SK-N-SH (cell line): ENCODE measurements around the gene OR2M5. TPM values are rescaled to one million over a fixed set of nuclear protein-coding genes. Genes with fewer than 3 reads are reported as not detected.

Experiments
- CTCF ChIA-PET: fragments of 300-600, 350-600 bp; formaldehyde crosslinking; extraction: SDS; loops from one replicate; lab custom pipeline; 2021; lab: Yijun Ruan, JAX
- POLR2A ChIA-PET: fragments of 350-600 bp; sonication (Branson Sonifier 250); formaldehyde crosslinking; extraction: SDS; loops from one replicate; lab custom pipeline; 2020; ENCODE audit warnings: antibody characterized with exemption, inconsistent platforms; lab: Yijun Ruan, JAX
- DNase-seq: peaks from one replicate; pipeline ENCODE4 v3.0.0; 2012
- H2AFZ ChIP-seq: fragments of 200-600 bp; sonication (generic); 2 replicates; pipeline ENCODE4 v1.8.1; 2016; ENCODE audit warnings: antibody characterized with exemption, mild to moderate bottlenecking, low read depth
- H3F3A ChIP-seq: fragments of 200-600 bp; sonication (generic); replicated peaks from 2 replicates; pipeline ENCODE3; 2016; ENCODE audit warnings: antibody characterized with exemption, mild to moderate bottlenecking; ENCODE audit not compliant: insufficient read depth
- H3K27ac ChIP-seq, 2 experiments: fragments of 200-500 bp in 1 of 2; fragments of 200-600 bp in 1 of 2; sonication (Bioruptor generic) in 1 of 2; sonication (generic), shearing (Covaris generic) in 1 of 2; 2 replicates each; pipeline versions ENCODE4 v1.5.1 to v1.6.1; 2014 to 2016; ENCODE audit warnings: low read depth in 2 of 2, inconsistent platforms in 1 of 2, low read length in 1 of 2, mild to moderate bottlenecking in 1 of 2, mixed read lengths in 1 of 2
- H3K27me3 ChIP-seq: fragments of 200-600 bp; sonication (generic), shearing (Covaris generic); 2 replicates; pipeline ENCODE4 v1.6.1; 2016; ENCODE audit warnings: mixed run types; ENCODE audit not compliant: insufficient read depth
- H3K36me3 ChIP-seq, 2 experiments: fragments of 200-500 bp in 1 of 2; fragments of 200-600 bp in 1 of 2; sonication (Bioruptor generic) in 1 of 2; sonication (generic) in 1 of 2; replicated peaks in 1 of 2; 2 replicates each; pipeline versions ENCODE3 to v1.5.1; 2014 to 2016; ENCODE audit warnings: low read length in 1 of 2, mild to moderate bottlenecking in 1 of 2; ENCODE audit not compliant: insufficient read depth in 2 of 2, control insufficient read depth in 1 of 2
- H3K4me1 ChIP-seq, 2 experiments: fragments of 200-500 bp in 1 of 2; fragments of 200-600 bp in 1 of 2; sonication (Bioruptor generic) in 1 of 2; sonication (generic), shearing (Covaris generic) in 1 of 2; 2 replicates each; pipeline versions ENCODE4 v1.5.1 to v1.6.1; 2014 to 2016; ENCODE audit warnings: low read depth in 1 of 2, low read length in 1 of 2, mixed run types in 1 of 2; ENCODE audit not compliant: insufficient read depth in 2 of 2, control insufficient read depth in 1 of 2
- H3K4me2 ChIP-seq: fragments of 200-600 bp; sonication (generic), shearing (Covaris generic); 2 replicates; pipeline ENCODE4 v1.6.1; 2017; ENCODE audit warnings: mixed run types
- H3K4me3 ChIP-seq, 2 experiments: fragments of 200-500 bp in 1 of 2; fragments of 200-600 bp in 1 of 2; sonication (Bioruptor generic) in 1 of 2; sonication (generic), shearing (Covaris generic) in 1 of 2; 2 replicates each; pipeline versions ENCODE4 v1.5.1 to v1.8.1; 2014 to 2016; ENCODE audit warnings: low read depth in 2 of 2, inconsistent platforms in 1 of 2, low read length in 1 of 2, mild to moderate bottlenecking in 1 of 2, mixed read lengths in 1 of 2, moderate library complexity in 1 of 2
- H3K79me2 ChIP-seq: fragments of 200-600 bp; sonication (generic); 2 replicates; pipeline ENCODE4 v1.8.1; 2017; ENCODE audit warnings: mild to moderate bottlenecking; ENCODE audit not compliant: insufficient read depth
- H3K9ac ChIP-seq: fragments of 200-600 bp; sonication (generic); 2 replicates; pipeline ENCODE4 v1.6.1; 2017; ENCODE audit warnings: mixed run types
- H3K9me2 ChIP-seq: fragments of 200-600 bp; sonication (generic); 2 replicates; pipeline ENCODE4 v1.6.1; 2017; ENCODE audit warnings: mixed run types
- H3K9me3 ChIP-seq: fragments of 200-600 bp; sonication (generic); 2 replicates; pipeline ENCODE4 v1.6.1; 2017; ENCODE audit warnings: mixed run types, mild to moderate bottlenecking, moderate library complexity
- H4K20me1 ChIP-seq: fragments of 200-600 bp; sonication (generic); 2 replicates; pipeline ENCODE4 v1.6.1; 2017; ENCODE audit warnings: mild to moderate bottlenecking, mixed run types; ENCODE audit not compliant: insufficient read depth
- ELF1 ChIP-seq: IDR thresholded peaks from 2 replicates; pipeline ENCODE4 v1.4.0; 2012
- EP300 ChIP-seq, 2 experiments: IDR thresholded peaks; 2 replicates each; pipeline versions ENCODE4 v1.4.0 to v1.6.1; 2012; ENCODE audit warnings: borderline replicate concordance in 1 of 2, low read depth in 1 of 2, low read length in 1 of 2
- FOSL2 ChIP-seq: IDR thresholded peaks from 2 replicates; pipeline ENCODE4 v1.4.0; 2012; ENCODE audit warnings: low read depth, mild to moderate bottlenecking, moderate library complexity, borderline replicate concordance
- FOXJ3 ChIP-seq: sonication (generic); formaldehyde crosslinking; IDR thresholded peaks from 2 replicates; pipeline ENCODE4 v1.5.1; 2020; ENCODE audit warnings: mild to moderate bottlenecking, missing genetic modification reagents
- GABPA ChIP-seq: IDR thresholded peaks from 2 replicates; pipeline ENCODE4 v1.4.0; 2012; ENCODE audit warnings: low read depth, mild to moderate bottlenecking
- IRF3 ChIP-seq: fragments of 150-350 bp; IDR thresholded peaks from 2 replicates; pipeline ENCODE4 v1.6.1; 2016; ENCODE audit warnings: mild to moderate bottlenecking, low read depth, low read length
- JUND ChIP-seq: IDR thresholded peaks from 2 replicates; pipeline ENCODE4 v1.4.0; 2012
- MEF2A ChIP-seq: IDR thresholded peaks from 2 replicates; pipeline ENCODE4 v1.4.0; 2012; ENCODE audit warnings: low read depth, borderline replicate concordance
- NFIC ChIP-seq: IDR thresholded peaks from 2 replicates; pipeline ENCODE4 v1.4.0; 2012; ENCODE audit warnings: borderline replicate concordance
- NRF1 ChIP-seq: IDR thresholded peaks from 2 replicates; pipeline ENCODE4 v1.6.1; 2012; ENCODE audit warnings: low read depth, mild to moderate bottlenecking, low read length
- POLR2AphosphoS5 ChIP-seq: IDR thresholded peaks from 2 replicates; pipeline ENCODE4 v1.6.1; 2012; ENCODE audit warnings: low read depth, low read length
- REST ChIP-seq: IDR thresholded peaks from 2 replicates; pipeline ENCODE4 v1.6.1; 2012; ENCODE audit warnings: mild to moderate bottlenecking, low read depth, low read length, moderate library complexity
- SIN3A ChIP-seq: IDR thresholded peaks from 2 replicates; pipeline ENCODE4 v1.6.1; 2012; ENCODE audit warnings: low read depth, mild to moderate bottlenecking, low read length, moderate library complexity, borderline replicate concordance
- YY1 ChIP-seq: IDR thresholded peaks from 2 replicates; pipeline ENCODE4 v1.4.0; 2012; ENCODE audit warnings: low read depth, mild to moderate bottlenecking
- WGBS: methylation state at CpG from one replicate; pipeline ENCODE4 v1.1.6; 2017; ENCODE audit warnings: low lambda C conversion rate; 5-methylcytosine and 5-hydroxymethylcytosine counted together
- polyA plus RNA-seq, 3 experiments: library from polyadenylated mRNA; depleted of rRNA; stranded (reverse); fragments of >200 nt; gene quantifications; 2 replicates each; pipeline ENCODE4 v1.2.3, GENCODE V29; 2012

OR2M5 gene
- polyA plus RNA-seq, 1 of the 3 experiments (the other 2 are of a cell fraction) = not detected

GRCh38 chr1:248174521-248174920, 29.6 kb downstream of the OR2M5 start, which contains the start of gene OR2M2:
Gene OR2M2 (plus strand): TSS chr1:248174821. CDS start chr1:248179986, 5,165 bp downstream.
- no peaks in the 10 kb centered on the region for H3K36me3 ChIP-seq
- ChIA-PET POLR2A (no interaction called here), CTCF (no interaction called here)

GRCh38 chr1:248183996-248184395, 39.0 kb downstream of the OR2M5 start:
- no peaks in the 10 kb centered on the region for H3K9me3 ChIP-seq
- no peak overlapping the region for H2AFZ ChIP-seq
- no peaks in the 10 kb centered on the region for H3K36me3 ChIP-seq
- ChIA-PET POLR2A (no interaction called here), CTCF (no interaction called here)
- no peak for DNase-seq
- 19% methylated on average over 7 of the region's 7 CpGs for WGBS
- no peaks in the 10 kb centered on the region for H3K4me1 ChIP-seq
- H3K27ac ChIP-seq = no peak overlapping the region
- H3K4me2 ChIP-seq = no peak overlapping the region
- no peaks in the 10 kb centered on the region for H3K27me3 ChIP-seq
- H3K9ac ChIP-seq = no peak overlapping the region
- H3K79me2 ChIP-seq = no peaks in the 10 kb centered on the region
- no peak overlapping the region for H3K4me3 ChIP-seq
- H4K20me1 ChIP-seq = no peaks in the 10 kb centered on the region
- no peaks in the 10 kb centered on the region for H3K9me2 ChIP-seq
- no peaks in the 10 kb centered on the region for H3F3A ChIP-seq
- TF ChIP-seq NRF1 (no peak), ELF1 (no peak), REST (no peak), GABPA (no peak), MEF2A (no peak), YY1 (no peak), POLR2AphosphoS5 (no peak)

More at GRCh38 chr1:248174521-248174920, 29.6 kb downstream of the OR2M5 start, which contains the start of gene OR2M2:
- DNase-seq = no peak
- Histone ChIP-seq H3K79me2 (no peaks in the 10 kb centered on the region), H3F3A (no peaks in the 10 kb centered on the region), H3K27me3 (no peaks in the 10 kb centered on the region), H3K4me3 (no peak within 1 kb of the TSS), H3K9me2 (no peaks in the 10 kb centered on the region), H3K9me3 (no peaks in the 10 kb centered on the region), H3K4me2 (no peak within 1 kb of the TSS), H3K9ac (no peak within 1 kb of the TSS)
- TF ChIP-seq ELF1 = no peak
- no peak for TF ChIP-seq YY1
- TF ChIP-seq EP300 (IDR thresholded peaks at IDR 0.05; ENCODE audit: borderline replicate concordance in 1 of 2, low read depth in 1 of 2, low read length in 1 of 2) = no peak
- no peak for TF ChIP-seq JUND
- no peak for TF ChIP-seq FOSL2
- TF ChIP-seq IRF3 = no peak
- TF ChIP-seq SIN3A = no peak
- TF ChIP-seq REST = no peak
- no peak for TF ChIP-seq FOXJ3 (CRISPR knock-in tag)
- no peak for TF ChIP-seq NFIC
- TF ChIP-seq NRF1 = no peak
- TF ChIP-seq, all 33 proteins: peak for 0
- Histone ChIP-seq H2AFZ (no peak within 1 kb of the TSS), H4K20me1 (no peaks in the 10 kb centered on the region), H3K27ac (no peak within 1 kb of the TSS), H3K4me1 (no peaks in the 10 kb centered on the region)
